Lower leg skin (tissue), 4 donors: ENCODE measurements around the gene NBEAL1. TPM values are rescaled to one million over a fixed set of nuclear protein-coding genes. Genes with fewer than 3 reads are reported as not detected.

Experiments used
- DNase-seq, 2 donors: peaks; one replicate each; pipeline ENCODE4 v3.0.0-alpha.2; 2019; ENCODE audit warnings: low spot score in 2 of 2
- H3K4me3 ChIP-seq: fragments of 200-600 bp; sonication (generic); 2 replicates; pipeline ENCODE4 v1.5.1; 2017; ENCODE audit warnings: mild to moderate bottlenecking, low read depth; ENCODE audit not compliant: poor library complexity, severe bottlenecking
- POLR2A ChIP-seq, 2 donors: fragments of 450-650 bp; IDR thresholded peaks; one replicate each; pipeline ENCODE4 v1.6.1; 2016 to 2017; ENCODE audit warnings: antibody characterized with exemption in 2 of 2, mild to moderate bottlenecking in 1 of 2, moderate library complexity in 1 of 2
- whole genome bisulfite sequencing, 2 donors: methylation state at CpG; one replicate each; pipeline ENCODE4 v1.1.5; 2018; 5-methylcytosine and 5-hydroxymethylcytosine counted together
- intact Hi-C: fragments of 100-400 bp; cut with DNase I; formaldehyde crosslinking; loops from one replicate; pipeline ENCODE4 v1.15.0; 2023; ENCODE audit warnings: low total_unique reads
- total RNA-seq, 4 donors: library from RNA; depleted of rRNA; stranded (reverse); fragments of >200 nt; gene quantifications; one replicate each; pipeline ENCODE4 v1.1.0, GENCODE V29; 2016
- TF ChIP-seq, protein P1 (sequence below), 3 donors: fragments of 450-650 bp; IDR thresholded peaks; one replicate each; pipeline ENCODE4 v1.5.1; 2016; ENCODE audit warnings: antibody characterized with exemption in 3 of 3, mild to moderate bottlenecking in 3 of 3, moderate library complexity in 2 of 3

Gene NBEAL1
- total RNA-seq, 4 donors from 2014 or later: 17.2 to 26.5 (median 21.6) TPM

DNA sequence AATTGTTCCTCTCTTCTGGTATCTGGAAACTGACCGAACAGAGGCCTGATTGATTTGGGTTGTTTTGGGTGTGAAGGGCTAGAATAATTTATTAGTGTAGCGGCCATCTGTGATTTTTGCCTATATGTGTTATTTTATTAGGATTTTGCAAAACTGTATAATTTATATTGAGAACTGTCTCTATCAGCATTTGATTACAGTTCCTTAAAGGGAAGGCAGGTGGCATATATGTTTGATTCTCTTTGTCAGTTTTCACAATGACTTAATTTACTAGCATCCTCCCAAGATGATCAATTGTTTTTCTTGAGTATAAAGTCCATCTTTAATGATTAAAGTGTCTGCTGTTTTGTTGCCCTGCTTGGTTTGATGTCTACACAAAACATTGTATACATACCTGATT lies 4.5 kb downstream of the NBEAL1 start:
- TF ChIP-seq POLR2A (IDR thresholded peaks at IDR 0.05): no peak
- TF ChIP-seq, protein P1, sequence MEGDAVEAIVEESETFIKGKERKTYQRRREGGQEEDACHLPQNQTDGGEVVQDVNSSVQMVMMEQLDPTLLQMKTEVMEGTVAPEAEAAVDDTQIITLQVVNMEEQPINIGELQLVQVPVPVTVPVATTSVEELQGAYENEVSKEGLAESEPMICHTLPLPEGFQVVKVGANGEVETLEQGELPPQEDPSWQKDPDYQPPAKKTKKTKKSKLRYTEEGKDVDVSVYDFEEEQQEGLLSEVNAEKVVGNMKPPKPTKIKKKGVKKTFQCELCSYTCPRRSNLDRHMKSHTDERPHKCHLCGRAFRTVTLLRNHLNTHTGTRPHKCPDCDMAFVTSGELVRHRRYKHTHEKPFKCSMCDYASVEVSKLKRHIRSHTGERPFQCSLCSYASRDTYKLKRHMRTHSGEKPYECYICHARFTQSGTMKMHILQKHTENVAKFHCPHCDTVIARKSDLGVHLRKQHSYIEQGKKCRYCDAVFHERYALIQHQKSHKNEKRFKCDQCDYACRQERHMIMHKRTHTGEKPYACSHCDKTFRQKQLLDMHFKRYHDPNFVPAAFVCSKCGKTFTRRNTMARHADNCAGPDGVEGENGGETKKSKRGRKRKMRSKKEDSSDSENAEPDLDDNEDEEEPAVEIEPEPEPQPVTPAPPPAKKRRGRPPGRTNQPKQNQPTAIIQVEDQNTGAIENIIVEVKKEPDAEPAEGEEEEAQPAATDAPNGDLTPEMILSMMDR (IDR thresholded peaks at IDR 0.05): no peak
- WGBS, 2 donors: 64% methylated on average over 2 of the region's 2 CpGs
- intact Hi-C loops: no loop called here
- DNase-seq: no peak
- no peak overlapping the region for H3K4me3 ChIP-seq

DNA sequence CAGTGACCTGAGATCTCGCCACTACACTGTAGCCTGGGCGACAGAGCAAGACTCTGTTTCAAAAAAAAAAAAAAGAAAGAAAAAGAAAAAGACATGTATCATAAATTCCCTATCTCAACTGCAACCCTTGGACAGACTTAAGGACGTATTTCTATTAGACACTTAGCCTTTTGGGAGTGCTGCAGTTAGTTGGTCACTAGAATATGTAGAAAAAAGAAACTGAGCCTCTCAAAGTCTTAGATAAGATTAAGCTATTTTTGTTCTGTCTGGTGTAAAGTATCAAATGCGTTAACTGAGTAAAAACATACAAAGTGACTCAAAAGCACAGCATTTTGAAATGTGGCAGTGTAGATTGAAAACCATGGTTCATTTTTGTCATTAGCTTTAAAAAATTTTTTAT lies 7.3 kb downstream of the NBEAL1 start:
- intact Hi-C loops: no loop called here
- no peak for DNase-seq
- no peak overlapping the region for H3K4me3 ChIP-seq
- TF ChIP-seq POLR2A (IDR thresholded peaks at IDR 0.05): no peak
- TF ChIP-seq, protein P1 (IDR thresholded peaks at IDR 0.05): no peak
- 65 to 71% methylated on average over 4 of the region's 4 CpGs for WGBS, 2 donors

DNA sequence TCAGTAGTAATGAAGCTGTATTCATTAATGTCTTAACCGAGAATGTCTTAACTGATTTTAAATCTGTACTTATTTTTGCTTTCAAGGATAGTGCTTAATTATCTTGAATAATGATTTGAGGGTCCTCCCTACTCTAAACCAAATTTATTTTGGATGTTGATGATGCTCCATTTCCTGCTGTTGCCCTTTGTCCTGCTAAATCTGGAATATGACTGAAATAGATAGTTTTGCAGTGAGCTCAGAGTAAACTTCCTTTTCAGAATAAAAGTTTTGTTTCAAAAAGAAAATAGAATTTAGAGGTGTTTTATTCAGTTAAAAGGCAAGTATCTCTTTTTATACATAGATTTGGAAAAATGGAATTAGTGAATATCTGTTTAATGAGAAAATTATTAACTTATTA lies 8.1 kb downstream of the NBEAL1 start:
- no peak for DNase-seq
- H3K4me3 ChIP-seq: no peak overlapping the region
- 35 to 45% methylated on average over 1 of the region's 1 CpG for WGBS, 2 donors

DNA sequence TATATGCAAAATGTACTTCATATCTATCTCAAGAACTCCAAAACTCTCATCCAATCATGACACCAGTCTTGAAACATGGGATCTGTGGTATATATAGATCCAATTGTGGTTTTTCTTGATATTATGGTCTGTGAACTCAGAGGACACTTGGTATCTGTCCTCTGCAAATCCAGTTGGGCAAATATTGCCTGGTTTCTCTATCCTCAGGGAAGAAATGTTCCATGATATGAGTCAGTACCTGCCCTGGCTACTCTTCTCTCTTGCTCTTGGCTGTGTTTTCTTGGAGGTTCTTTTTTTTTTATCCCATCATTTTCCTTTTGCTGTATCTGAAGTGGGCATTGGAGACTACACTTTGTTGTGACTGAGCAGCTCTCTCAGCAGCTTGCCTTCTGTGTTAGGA lies 10.9 kb downstream of the NBEAL1 start:
- H3K4me3 ChIP-seq: no peak overlapping the region

More for the DNA sequence above, 8.1 kb downstream of the NBEAL1 start:
- TF ChIP-seq POLR2A (IDR thresholded peaks at IDR 0.05): no peak
- TF ChIP-seq, protein P1 (IDR thresholded peaks at IDR 0.05): no peak
- intact Hi-C loops: no loop called here

DNA sequence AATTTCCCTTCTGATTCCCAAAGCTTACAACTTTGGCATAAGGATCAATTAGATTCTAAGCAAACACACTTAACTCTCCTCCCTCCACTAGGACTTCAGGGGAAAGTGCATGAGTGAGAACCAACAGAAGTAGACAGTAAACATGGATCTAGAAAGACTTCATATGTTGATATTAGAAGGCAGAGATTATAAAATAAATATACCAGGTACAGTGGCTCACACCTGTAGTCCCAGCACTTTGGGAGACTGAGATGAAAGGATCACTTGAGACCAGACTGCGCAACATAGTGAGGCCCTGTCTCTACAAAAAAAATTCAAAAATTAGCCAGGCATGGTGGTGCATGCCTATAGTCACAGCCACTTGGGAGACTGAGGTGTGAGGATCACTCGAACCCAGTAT lies 15.9 kb downstream of the NBEAL1 start:
- 95 to 99% methylated on average over 2 of the region's 2 CpGs for WGBS, 2 donors
- H3K4me3 ChIP-seq: no peak overlapping the region
- TF ChIP-seq, protein P1 (IDR thresholded peaks at IDR 0.05): no peak
- intact Hi-C loops: no loop called here
- DNase-seq: no peak

More for the DNA sequence above, 10.9 kb downstream of the NBEAL1 start:
- intact Hi-C loops: no loop called here
- no peak for DNase-seq
- no peak for TF ChIP-seq POLR2A (IDR thresholded peaks at IDR 0.05)
- TF ChIP-seq, protein P1 (IDR thresholded peaks at IDR 0.05): no peak

DNA sequence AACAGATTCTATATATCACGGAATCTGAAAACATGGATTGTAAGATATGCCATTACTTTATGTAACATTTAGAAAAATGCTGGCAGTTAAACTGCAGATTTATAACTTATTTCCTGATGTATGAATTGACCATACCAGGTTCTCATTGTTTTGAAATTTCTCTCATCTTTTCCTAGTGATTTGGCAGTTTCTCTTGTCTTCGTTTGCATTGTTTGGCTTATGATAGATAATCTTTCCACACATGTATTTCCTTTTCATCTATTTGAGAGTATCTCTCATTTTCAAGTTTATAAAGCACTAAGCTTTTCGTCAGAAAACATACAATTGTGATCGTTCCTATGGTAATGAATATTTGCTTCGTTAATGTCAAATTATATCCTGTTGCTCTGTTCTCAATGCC lies 16.3 kb downstream of the NBEAL1 start:
- WGBS, 2 donors: 85 to 86% methylated on average over 5 of the region's 5 CpGs
- TF ChIP-seq, protein P1 (IDR thresholded peaks at IDR 0.05): no peak
- intact Hi-C loops: no loop called here
- H3K4me3 ChIP-seq: no peak overlapping the region
- no peak for DNase-seq
